Mucosa of stomach (tissue), 1 donor: ENCODE results near the gene ATF7IP.

Experiments
- H3K27me3 ChIP-seq: one replicate; pipeline ENCODE4 v1.7.0; 2013; ENCODE audit warnings: mild to moderate bottlenecking, low read length; ENCODE audit not compliant: control insufficient read depth, insufficient read depth
- H3K36me3 ChIP-seq: one replicate; pipeline ENCODE4 v1.7.0; 2013; ENCODE audit warnings: low read length; ENCODE audit not compliant: control insufficient read depth, insufficient read depth
- H3K4me1 ChIP-seq: one replicate; pipeline ENCODE4 v1.7.0; 2013; ENCODE audit warnings: mild to moderate bottlenecking, low read length; ENCODE audit not compliant: control insufficient read depth, insufficient read depth
- H3K4me3 ChIP-seq: one replicate; pipeline ENCODE4 v1.7.0; 2013; ENCODE audit warnings: low read length
- H3K9ac ChIP-seq: one replicate; pipeline ENCODE4 v1.7.0; 2013; ENCODE audit warnings: mild to moderate bottlenecking, low read length, moderate library complexity
- H3K9me3 ChIP-seq: one replicate; pipeline ENCODE4 v1.7.0; 2013; ENCODE audit warnings: mild to moderate bottlenecking, low read length, moderate library complexity; ENCODE audit not compliant: control insufficient read depth
- donor health status: Pancreatic carcinoma.

ATF7IP gene

DNA sequence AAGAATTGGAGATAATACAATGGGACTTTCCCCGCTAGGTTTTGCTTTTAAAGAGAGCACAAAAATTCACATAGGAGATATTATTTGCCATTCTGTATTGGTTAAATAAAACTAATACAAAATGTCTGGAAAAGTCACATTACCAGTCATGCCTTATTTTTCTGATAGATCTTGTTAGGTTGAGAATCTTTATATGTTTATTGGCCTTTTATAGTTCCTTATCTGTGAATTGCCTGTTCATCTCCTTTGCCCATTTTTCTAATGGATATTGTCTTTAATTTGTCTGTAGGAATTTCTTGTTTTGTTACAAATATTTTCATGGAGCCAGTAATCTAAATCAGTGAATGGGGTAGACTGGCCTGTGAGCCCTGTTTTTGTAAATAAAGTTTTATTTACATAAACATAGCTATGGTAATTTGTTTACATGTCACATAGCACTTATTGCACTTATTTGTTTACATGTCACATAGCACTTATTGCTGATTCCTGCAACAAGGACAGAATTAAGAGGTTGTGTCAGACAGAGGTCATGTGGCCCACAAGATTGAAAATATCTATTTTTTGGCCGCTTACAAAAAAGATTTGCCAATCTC is 65.0 kb downstream of the ATF7IP start:
- no peaks in the 10 kb centered on the region for H3K4me1 ChIP-seq
- no peaks in the 10 kb centered on the region for H3K9me3 ChIP-seq
- H3K9ac ChIP-seq = no peak overlapping the region
- H3K27me3 ChIP-seq = no peaks in the 10 kb centered on the region
- H3K4me3 ChIP-seq = no peak overlapping the region
- H3K36me3 ChIP-seq = no peaks in the 10 kb centered on the region

DNA sequence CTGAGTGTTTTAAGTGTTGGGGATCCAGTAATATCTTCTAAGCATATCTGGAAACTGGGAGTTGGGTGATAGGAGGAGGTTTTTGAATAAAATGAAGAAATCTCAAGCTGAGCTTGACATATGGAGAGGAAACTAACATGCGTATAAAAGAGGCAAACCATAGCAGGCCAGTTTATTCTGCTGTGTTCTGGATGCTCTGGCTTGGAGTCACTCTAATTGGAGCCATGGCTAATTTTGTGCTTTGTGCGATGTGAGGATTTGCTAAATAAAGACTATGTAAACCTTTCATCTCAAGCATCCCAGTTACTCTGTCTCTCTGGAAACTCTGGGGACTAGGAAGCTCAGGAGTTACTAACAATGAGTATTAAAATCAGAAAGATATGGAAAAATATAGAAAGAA is 66.5 kb downstream of the ATF7IP start:
- no peaks in the 10 kb centered on the region for H3K36me3 ChIP-seq
- H3K4me1 ChIP-seq = no peaks in the 10 kb centered on the region
- no peaks in the 10 kb centered on the region for H3K9me3 ChIP-seq
- H3K27me3 ChIP-seq = no peaks in the 10 kb centered on the region
- H3K9ac ChIP-seq = no peak overlapping the region
- H3K4me3 ChIP-seq = no peak overlapping the region

DNA sequence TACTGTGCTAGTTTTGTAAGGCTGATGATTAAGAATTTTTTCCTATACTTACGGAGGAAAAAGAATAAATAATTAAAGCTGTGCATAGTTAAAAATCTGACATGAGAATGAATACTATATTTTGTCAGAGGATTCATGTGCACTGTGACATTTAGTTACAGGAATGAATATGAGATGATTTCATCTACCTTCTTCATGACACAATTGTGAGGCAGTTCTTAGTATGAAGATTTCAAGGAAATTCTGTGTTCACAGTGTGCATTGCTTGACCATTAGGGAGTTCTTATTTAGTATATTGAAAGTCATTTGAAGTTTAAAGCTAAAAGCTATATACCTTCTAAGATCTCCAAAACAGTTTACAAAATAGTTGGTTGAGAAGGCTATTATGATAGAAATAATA is 70.1 kb downstream of the ATF7IP start:
- no peaks in the 10 kb centered on the region for H3K4me1 ChIP-seq
- H3K9ac ChIP-seq = no peak overlapping the region
- H3K27me3 ChIP-seq = no peaks in the 10 kb centered on the region
- no peaks in the 10 kb centered on the region for H3K9me3 ChIP-seq
- no peaks in the 10 kb centered on the region for H3K36me3 ChIP-seq
- no peak overlapping the region for H3K4me3 ChIP-seq

DNA sequence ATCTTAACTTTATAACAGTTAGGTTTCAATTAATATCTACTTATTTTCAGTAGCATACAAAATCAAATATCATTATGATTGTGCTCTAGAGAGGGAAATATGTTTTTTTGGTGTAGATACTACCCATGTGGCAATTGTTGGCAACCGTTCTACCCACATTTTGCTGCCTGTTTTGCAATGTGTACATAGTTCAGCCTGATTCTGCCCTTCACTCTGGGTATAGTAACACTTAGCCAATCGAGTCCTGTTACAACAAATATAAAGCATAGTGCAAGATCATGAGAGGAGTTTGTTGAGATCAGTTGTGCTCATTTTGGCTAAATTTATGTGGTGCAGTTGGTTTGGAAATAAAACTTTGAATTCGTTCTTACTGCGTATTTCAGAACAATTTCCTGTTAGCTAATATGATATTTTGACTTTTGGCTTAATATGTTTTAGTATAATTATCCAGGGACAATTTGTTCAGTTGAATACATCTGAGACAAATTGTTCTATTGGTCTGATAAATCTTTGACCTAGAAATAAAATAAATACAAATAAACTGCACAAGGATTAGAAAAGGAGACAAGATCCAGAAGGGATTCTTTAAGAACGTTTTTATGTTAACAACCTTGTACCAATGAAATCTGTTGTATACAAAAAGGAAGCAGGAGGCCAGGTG is 76.9 kb downstream of the ATF7IP start:
- H3K27me3 ChIP-seq = no peaks in the 10 kb centered on the region
- H3K9me3 ChIP-seq = no peaks in the 10 kb centered on the region
- no peak overlapping the region for H3K4me3 ChIP-seq
- H3K9ac ChIP-seq = no peak overlapping the region
- H3K4me1 ChIP-seq = no peaks in the 10 kb centered on the region
- no peaks in the 10 kb centered on the region for H3K36me3 ChIP-seq

GRCh38 chr12:14443531-14443930 is 78.0 kb downstream of the ATF7IP start:
- no peaks in the 10 kb centered on the region for H3K9me3 ChIP-seq
- H3K27me3 ChIP-seq = no peaks in the 10 kb centered on the region
- no peaks in the 10 kb centered on the region for H3K4me1 ChIP-seq
- no peaks in the 10 kb centered on the region for H3K36me3 ChIP-seq
- no peak overlapping the region for H3K9ac ChIP-seq
- H3K4me3 ChIP-seq = no peak overlapping the region

DNA sequence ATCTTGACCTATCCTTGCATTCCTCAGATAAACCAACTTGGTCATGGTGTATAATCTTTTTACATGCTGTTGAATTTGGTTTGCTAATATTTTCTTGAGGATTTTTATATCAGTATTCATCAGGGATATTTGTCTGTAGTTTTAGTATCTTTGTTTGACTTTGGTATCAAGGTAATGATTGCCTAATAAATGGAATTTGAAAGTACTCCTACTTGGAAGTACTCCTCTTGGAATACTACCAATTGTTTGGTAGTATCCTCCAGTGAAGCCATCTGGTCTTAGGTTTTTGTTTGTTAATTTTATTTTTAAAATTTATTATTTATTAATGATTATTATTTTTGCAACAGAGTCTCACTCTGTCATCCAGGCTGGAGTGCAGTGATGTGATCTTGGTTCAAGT is 85.0 kb downstream of the ATF7IP start:
- Histone ChIP-seq H3K36me3 (no peaks in the 10 kb centered on the region), H3K9me3 (no peaks in the 10 kb centered on the region), H3K27me3 (no peaks in the 10 kb centered on the region), H3K4me1 (no peaks in the 10 kb centered on the region), H3K4me3 (no peak overlapping the region), H3K9ac (no peak overlapping the region)

GRCh38 chr12:14452336-14452735 is 86.9 kb downstream of the ATF7IP start:
- no peak overlapping the region for H3K9ac ChIP-seq
- no peaks in the 10 kb centered on the region for H3K4me1 ChIP-seq
- no peak overlapping the region for H3K4me3 ChIP-seq
- H3K36me3 ChIP-seq = no peaks in the 10 kb centered on the region
- H3K27me3 ChIP-seq = no peaks in the 10 kb centered on the region
- no peaks in the 10 kb centered on the region for H3K9me3 ChIP-seq

GRCh38 chr12:14452865-14453264 is 87.4 kb downstream of the ATF7IP start:
- H3K36me3 ChIP-seq = no peaks in the 10 kb centered on the region
- no peaks in the 10 kb centered on the region for H3K27me3 ChIP-seq
- no peaks in the 10 kb centered on the region for H3K4me1 ChIP-seq
- no peaks in the 10 kb centered on the region for H3K9me3 ChIP-seq
- no peak overlapping the region for H3K9ac ChIP-seq
- no peak overlapping the region for H3K4me3 ChIP-seq

DNA sequence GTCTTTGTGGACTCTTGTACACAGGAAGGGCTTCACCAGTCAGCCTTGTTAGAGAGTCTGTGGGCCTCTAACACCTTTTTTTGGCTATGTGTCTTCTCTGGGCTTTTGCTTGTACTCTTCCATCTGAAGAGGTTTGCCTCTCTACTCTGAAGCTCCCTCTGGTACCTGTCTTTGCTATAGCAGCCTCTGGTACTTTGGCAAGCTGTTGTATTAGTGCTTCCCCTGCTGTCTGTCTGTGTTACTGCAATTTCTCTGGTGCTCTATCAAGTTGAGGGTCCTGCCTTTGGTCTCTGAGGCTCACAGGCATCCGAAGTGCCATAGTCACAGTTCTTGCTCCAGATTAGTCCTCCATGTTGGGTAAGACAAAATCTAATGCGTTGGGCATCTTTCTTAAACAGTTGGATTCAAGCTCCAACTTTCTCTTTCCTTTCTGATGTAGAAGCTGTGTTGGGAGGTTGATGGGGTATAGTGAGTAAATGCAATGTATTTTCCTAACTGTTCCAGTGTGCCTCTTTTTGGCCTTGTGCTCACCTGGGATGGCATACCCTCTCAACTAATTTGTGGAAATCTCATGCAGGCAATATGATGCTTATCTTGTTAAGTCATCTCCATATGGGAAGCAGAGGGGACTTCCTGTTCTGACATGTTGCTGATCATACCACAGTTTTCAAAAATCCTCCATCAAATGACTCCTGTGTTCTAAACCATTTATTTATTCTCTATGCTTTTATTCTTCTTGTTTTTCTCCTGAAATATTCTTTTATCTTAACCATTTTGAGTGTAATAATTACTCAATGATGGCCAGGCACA is 88.8 kb downstream of the ATF7IP start:
- no peak overlapping the region for H3K9ac ChIP-seq
- H3K9me3 ChIP-seq = no peaks in the 10 kb centered on the region
- H3K27me3 ChIP-seq = no peaks in the 10 kb centered on the region
- H3K36me3 ChIP-seq = no peaks in the 10 kb centered on the region
- no peaks in the 10 kb centered on the region for H3K4me1 ChIP-seq
- H3K4me3 ChIP-seq = no peak overlapping the region

DNA sequence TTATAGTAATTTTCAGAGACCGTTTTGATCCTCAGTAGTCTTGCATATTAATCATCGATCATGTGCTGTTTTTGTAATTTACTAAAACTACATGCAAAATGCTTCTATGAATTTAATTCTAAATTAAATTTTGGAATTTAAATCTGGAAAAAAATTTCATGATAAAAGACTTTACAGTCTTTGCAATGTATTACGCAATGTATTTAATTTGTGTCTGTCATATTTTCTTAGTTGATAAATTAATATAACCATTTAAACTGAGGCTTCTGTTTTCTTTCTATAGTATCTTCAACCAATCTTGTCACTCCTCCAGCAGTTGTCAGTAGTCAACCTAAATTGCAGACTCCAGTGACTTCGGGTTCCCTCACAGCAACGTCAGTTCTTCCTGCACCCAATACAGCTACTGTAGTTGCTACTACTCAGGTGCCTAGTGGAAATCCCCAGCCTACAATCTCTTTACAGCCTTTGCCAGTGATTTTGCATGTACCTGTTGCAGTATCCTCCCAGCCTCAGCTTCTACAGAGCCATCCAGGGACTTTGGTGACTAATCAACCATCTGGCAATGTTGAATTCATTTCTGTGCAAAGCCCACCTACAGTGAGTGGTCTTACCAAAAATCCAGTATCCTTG is 94.8 kb downstream of the ATF7IP start:
- no peaks in the 10 kb centered on the region for H3K4me1 ChIP-seq
- H3K27me3 ChIP-seq = no peaks in the 10 kb centered on the region
- H3K4me3 ChIP-seq = no peak overlapping the region
- peaks cover 6% of the 10 kb centered on the region for H3K36me3 ChIP-seq
- no peak overlapping the region for H3K9ac ChIP-seq
- H3K9me3 ChIP-seq = no peaks in the 10 kb centered on the region

- H3K9me3 ChIP-seq = no peaks in the 10 kb centered on the region
- H3K36me3 ChIP-seq = no peaks in the 10 kb centered on the region
- H3K4me3 ChIP-seq = no peak overlapping the region
Measured at GRCh38 chr12:14471497-14471896, 106.0 kb downstream of the ATF7IP start.

GRCh38 chr12:14473707-14474287 is 108.3 kb downstream of the ATF7IP start:
- H3K36me3 ChIP-seq = no peaks in the 10 kb centered on the region

More at GRCh38 chr12:14471497-14471896, 106.0 kb downstream of the ATF7IP start:
- Histone ChIP-seq H3K4me1 (no peaks in the 10 kb centered on the region), H3K9ac (no peak overlapping the region), H3K27me3 (no peaks in the 10 kb centered on the region)

More at GRCh38 chr12:14473707-14474287, 108.3 kb downstream of the ATF7IP start:
- Histone ChIP-seq H3K4me3 (no peak overlapping the region), H3K4me1 (no peaks in the 10 kb centered on the region), H3K27me3 (no peaks in the 10 kb centered on the region), H3K9me3 (no peaks in the 10 kb centered on the region), H3K9ac (no peak overlapping the region)
